Hematopoietic multipotent progenitor cell treated with erythropoietin and hydrocortisone succinate and interleukin-3 and kit ligand, for 17 days (in vitro differentiated cells): ENCODE results near the gene PPP2R5A.
"Not testable (repeated sequence)": the region's sequence is repeated elsewhere in the genome, so short reads cannot be mapped to it uniquely, and the experiment has no call there.

Source experiments
- DNase-seq: peaks from one replicate; pipeline ENCODE4 v3.0.0-alpha.2; 2015; ENCODE audit warnings: low spot score

The PPP2R5A gene

DNA sequence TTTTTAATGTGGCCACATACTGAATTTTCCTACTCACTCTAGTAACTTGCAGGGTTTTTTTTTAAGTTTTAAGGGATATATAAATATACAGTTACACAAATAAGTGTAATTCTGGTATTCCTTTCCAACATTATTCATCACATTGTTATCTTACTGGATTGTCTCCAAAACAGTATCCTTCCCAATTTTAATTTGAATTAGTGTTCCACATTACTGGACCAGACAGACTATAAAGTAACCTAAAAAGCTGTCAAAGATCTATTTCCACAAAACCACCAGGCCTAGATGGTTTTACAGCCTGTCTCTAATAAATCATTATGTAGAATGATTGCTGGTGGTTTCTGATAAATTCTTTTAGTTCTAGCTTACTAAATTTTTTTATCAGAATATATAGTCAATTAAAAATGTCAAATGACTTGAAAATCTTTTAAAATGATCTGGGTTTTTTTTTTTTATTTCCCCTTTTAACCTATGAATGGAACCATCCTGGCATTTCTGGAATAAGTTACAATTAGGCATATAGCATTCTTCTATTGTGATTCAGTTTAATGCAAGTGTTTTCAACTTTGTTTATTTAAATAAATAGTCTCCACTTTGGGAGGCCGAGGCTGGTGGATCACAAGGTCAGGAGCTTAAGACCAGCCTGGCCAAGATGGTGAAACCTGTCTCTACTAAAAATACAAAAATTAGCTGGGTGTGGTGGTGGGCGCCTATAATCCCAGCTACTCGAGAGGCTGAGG is 70.2 kb downstream of the PPP2R5A start:
- no peak for DNase-seq

DNA sequence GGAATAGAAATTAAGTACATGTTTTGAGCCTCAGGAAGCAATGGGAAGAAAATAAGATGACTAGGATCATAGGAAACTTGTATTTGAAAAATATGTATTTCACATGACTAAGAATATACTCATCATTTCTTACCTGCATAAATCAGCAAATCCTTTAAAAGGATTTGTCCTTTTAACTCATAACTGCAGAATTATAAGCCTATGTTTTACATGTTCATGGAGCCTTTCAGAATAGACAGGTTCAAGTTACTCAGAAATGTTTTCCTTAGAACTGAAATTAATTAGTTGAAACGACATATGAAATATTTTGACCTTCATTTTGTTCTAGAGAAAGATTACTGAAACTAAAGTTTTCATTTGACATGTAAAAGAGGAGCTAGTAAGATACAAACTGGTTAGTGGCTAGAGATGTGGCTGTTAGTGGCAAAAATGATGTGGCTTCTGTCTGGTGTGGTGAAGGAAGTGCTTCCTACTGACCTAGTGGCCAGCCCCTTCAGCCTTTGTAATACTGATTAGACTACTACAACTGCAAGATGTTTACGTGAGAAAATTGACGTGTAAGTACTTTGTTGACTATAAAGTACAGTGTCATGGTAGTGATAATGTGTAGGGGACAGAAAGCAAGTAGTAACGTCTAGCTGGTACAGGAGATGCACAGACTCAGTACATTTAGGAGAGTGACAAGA is 74.7 kb downstream of the PPP2R5A start:
- DNase-seq = no peak

DNA sequence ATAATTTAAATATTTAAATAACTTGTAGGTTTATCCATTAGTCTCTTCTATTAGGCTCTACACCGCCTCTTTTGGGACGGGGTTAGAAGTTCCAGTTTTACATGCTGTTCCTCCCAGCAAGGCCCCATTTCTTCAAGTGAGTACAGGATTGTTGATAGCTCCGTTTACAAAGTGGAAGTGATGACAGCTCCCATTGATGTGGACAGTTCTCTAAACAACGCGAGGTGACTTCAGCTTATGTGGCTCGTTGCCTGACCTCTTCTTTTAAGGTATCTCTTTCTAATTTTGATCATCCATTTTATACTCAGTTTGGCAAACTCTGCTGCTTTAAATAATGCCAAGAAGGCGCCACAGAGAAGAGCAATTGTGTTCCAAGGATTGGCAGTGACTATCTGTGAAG is 79.8 kb downstream of the PPP2R5A start:
- no peak for DNase-seq

DNA sequence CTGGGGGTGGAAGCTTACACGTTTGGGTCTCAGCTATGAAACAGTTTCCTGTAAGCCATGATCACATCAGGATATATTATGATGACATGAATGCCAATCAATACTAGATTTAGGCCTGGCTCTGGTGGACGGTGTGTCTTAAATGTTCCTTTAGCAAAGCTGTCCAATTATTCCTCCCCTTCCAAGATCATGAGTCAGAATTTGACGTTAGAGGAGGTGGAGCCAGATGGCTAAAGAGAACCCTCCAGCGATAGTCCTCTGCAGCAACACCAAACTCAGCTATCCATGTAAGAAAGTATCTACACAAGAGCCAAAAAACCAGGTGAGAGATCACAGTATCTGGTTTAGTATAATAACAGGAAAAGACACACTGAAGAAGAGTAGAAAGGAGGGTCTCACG is 81.7 kb downstream of the PPP2R5A start:
- DNase-seq = no peak

DNA sequence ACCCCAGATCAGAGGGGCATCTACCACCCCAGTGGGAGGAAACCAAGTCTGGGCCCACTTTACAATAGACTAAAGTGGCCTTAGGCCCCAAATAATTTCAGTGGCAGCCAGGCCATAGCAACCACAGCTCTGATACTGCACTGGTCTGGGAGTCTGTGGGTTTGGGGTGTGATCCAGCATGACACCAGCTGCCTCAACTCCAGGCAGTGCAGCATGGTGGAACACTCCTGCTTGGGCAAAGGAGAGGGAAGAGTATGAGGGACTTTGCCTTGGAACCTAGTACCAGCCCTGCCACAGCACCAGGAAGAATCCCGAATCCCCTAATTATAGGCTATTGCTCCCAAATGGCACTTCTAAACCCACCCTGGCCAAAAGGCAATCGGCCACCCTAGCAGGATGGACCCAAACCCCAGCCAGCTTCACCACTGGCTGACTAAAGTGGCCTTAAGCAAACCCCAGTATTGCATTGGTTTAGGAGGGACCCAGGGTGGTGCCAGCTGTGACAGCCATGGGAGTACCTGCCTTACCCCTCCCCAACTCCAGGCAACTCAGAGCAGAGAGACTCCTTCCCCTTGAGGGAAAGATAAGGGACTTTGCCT is 82.4 kb downstream of the PPP2R5A start:
- DNase-seq = no peak

DNA sequence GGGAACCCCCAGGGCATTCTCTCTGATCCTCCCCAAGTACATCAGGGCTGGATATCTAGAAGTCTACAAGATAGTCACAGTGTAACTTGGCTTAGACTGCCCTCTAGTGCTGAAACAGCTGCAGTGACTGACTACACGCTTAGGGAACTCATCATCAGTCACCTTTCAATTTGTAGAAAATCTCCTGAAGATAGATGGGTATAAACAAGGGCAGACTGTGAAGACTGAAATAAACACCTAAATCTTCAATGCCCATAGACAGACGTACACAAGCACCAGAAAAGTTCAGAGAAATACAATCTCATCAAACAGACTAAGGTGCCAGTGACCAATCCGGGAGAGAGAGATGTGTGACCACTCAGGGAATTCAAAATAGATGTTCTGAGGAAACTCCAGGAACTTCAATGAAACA is 82.9 kb downstream of the PPP2R5A start:
- peak; percentile 84 for DNase-seq

DNA sequence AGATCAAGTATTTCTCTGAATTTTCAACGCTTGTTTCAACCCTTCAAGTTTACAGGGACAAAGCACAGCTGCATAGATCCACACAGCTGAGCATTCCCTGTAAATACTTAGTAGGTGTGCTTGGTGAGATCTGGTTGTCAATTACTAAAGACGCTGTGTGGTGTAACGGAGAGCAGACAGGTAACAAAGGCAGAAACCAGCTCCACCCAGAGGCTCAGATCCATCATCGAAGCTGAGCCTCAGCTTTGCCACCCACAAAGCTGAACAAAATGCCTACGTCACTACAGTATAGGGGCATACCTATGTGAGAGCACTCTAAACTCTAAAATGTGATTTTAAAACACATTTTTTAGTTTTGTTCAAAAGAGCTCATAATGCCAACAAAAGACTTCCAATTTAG is 90.8 kb downstream of the PPP2R5A start:
- no peak for DNase-seq

DNA sequence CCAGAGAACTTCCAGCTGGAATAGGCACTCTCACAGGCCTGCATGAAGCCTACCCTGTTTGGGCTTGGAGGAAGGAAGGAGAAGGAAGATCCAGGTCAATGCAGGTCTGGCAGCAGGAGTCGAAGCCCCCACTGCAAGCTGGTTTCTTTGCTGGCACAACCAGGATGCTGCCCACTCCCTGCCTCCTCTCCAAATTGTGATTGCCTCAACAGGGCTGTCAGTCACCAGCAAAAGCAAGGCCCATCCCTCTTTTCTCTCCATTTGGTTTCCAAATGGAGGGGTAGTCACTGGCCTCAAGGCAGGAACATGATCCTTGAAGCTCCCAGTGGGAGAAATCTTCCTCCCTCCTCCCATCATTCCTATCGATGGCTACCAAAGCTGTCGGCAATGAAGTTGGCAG is 92.4 kb downstream of the PPP2R5A start:
- no peak for DNase-seq

DNA sequence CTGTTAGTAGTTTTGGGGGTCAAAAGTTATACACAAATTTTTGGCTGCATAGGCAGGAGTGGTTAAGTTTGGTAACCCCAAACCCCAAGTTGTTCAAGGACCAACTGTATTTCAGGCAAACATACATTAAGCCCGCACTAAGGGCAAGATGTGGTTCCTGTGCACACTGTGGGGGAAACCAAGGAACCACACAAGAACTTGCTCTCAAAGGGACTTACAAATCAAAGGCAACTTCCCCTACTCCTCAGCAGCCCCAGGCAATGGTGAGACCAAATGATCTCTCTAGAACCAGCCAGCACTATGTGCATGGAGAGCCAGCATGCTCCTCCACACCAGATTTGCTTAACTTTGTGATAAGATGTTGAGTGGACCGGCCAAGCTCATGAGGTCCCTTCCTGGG is 94.2 kb downstream of the PPP2R5A start:
- DNase-seq = no peak

DNA sequence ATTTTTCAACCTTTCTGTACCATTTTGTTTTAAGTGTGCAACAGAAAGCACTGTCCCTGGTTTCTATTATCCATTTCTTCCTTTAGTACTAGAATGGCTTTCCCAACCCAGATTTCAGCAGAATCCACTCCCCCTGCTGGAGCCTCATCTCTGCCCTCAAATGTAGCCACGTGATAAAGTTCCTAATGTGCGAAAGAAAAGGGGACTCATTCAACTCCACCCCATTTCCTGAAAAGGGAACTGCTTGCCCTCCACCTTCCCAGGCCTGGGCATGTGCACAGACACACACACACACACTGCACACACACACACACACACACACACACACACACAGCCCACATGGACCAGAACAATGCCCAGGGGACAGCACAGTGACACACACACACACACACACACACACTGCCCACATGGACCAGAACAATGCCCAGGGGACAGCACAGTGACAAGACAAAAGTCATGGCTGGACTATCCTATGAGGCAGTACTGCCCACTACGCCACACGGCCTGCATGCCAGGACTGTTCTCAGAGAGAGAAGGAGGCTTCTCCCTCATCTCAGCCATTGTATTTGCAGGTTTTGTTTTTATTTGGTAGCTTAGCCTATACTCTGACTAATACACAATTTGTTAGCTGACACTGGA is 96.3 kb downstream of the PPP2R5A start:
- DNase-seq = no peak

DNA sequence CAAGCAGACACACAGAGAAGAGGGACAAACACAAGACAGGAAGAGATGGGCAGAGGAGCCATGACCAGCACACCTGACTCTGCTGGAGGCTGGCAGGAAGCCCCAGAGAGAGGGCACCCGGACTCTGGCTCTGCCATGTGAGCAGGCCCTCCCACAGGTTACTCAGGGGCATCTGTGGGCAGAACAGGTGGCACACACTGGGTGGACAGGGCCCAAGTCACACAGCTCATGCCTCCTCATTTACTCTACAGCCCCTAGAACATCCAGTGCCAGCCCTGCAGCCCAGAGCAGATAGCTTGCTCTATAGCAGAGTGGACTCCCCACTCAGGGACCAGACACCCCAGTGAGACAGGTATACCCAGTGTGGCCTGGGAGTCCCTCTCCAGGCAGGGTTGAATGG is 100.8 kb downstream of the PPP2R5A start:
- no peak for DNase-seq

DNA sequence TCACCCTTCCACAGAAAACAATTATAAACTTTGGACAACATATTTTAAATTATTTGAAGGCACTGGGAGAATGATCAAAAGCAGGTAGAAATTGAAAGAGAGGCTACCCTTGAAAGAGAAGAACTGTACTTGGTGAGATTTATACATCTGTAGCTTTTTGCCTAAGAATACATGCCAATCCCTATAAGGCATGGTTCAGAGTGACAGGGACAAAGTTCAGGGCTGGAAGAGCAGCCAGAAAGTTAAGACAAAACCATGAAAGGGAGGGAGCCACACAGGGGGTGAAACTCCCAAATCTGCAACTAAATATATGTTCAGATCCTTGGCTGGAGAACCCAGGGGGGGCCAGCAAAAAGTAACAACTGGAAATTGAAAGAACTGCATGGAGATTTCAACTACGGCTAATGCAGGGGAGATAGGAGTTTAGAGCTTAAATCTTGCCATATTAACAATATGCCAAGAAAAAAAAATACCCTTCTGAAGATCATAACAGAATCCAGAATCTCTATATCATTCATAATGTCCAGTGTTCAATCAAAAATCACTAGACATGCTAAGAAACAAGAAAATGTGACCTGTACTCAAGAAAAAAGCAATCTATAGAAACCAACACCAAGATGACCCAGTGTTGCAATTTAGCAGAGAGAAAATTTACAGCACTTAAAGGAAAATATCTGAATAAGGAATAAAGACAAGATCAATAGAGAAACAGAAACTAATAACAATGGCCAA is 103.9 kb downstream of the PPP2R5A start:
- no peak for DNase-seq

DNA sequence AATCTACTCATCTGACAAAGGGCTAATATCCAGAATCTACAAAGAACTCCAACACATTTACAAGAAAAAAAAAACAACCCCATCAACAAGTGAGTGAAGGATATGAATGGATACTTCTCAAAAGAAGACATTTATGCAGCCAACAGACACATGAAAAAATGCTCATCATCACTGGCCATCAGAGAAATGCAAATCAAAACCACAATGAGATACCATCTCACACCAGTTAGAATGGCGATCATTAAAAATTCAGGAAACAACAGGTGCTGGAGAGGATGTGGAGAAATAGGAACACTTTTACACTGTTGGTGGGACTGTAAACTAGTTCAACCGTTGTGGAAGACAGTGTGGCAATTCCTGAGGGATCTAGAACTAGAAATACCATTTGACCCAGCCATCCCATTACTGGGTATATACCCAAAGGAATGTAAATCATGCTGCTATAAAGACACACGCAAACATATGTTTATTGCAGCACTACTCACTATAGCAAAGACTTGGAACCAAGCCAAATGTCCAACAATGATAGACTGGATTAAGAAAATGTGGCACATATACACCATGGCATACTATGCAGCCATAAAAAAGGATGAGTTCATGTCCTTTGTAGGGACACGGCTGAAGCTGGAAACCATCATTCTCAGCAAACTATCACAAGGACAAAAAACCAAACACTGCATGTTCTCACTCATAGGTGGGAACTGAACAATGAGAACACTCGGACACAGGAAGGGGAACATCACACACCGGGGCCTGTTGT is 110.6 kb downstream of the PPP2R5A start:
- DNase-seq = not testable (repeated sequence)

DNA sequence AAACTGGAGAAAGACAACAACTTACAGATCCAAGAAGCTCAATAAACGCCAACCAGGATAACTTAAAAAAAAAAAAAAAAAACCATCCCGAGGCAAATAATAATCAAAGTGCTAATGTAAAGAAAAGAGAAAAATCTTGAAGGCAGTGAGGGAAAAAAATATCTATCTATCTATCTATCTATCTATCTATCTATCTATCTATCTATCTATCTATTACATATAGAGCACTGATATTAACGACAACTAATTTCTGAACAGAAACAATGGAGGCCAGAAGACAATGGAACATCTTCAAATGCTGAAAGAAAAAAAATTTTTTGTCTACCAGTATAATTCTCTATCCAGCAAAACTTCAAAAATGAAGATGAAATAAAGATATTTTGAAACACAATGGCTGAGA is 111.4 kb downstream of the PPP2R5A start:
- no peak for DNase-seq

DNA sequence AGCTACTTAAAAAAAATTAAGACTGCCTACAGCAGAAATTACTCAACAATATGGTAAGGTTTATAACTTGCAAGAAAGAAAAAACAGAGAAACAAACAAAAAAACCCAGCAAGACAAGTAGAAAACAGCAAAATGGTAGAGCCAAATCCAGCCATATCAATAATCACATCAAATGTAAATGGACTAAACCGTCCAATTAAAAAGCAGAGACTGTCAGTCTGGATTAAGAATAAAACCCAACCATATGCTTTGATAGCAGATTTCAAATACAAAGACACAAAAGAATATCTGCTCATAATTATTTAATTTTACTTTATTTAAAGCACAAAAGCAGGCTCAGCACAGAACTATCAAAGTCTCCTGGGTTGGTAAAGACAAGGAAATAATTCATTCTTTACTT is 112.0 kb downstream of the PPP2R5A start:
- DNase-seq = no peak

DNA sequence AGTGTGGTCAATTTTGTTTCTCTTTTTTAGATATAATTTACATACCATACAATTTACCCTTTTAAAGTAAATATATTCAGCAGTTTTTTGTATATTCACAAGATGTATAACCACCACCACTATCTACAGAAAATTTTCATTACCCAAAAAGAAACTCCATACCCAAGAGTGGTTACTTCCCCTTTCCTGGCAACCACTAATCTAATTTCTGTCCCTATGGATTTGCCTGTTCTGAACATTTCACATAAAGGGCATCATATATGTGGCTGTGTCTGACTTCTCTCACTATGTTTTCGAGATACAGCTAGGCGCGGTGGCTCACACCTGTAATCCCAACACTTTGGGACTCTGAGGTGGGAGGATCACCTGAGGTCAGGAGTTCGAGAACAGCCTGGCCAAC is 115.8 kb downstream of the PPP2R5A start:
- DNase-seq = no peak

DNA sequence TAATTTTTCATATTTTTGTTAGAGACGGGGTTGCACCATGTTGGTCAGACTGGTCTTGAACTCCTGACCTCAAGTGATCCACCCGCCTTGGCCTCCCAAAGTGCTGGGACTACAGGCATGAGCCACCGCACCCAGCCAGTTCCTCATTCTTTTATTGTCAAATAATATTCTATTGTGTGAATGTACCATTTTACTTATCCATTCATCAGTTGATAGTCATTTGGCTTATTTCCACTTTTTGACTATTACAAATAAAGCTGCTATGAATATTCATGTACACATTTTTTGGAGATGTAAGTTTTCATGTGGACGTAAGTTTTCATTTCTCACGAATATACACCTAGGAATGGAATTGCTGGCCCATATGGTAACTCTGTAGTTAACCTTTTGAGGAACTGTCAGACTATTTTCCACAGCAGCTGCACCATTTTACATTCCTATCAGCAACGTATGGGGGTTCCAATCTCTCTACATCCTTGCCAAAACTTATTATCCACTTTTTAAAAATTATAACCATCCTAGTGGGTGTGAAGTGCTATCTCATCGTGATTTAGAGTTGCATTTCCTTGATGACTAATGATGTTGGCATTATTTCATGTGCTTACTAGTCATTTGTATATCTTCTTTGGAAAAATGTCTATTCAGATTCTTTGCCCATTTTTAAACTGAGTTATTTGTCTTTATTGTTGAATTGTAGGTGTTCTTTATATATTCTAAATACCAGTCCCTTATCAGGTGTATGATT is 116.8 kb downstream of the PPP2R5A start:
- DNase-seq = no peak

DNA sequence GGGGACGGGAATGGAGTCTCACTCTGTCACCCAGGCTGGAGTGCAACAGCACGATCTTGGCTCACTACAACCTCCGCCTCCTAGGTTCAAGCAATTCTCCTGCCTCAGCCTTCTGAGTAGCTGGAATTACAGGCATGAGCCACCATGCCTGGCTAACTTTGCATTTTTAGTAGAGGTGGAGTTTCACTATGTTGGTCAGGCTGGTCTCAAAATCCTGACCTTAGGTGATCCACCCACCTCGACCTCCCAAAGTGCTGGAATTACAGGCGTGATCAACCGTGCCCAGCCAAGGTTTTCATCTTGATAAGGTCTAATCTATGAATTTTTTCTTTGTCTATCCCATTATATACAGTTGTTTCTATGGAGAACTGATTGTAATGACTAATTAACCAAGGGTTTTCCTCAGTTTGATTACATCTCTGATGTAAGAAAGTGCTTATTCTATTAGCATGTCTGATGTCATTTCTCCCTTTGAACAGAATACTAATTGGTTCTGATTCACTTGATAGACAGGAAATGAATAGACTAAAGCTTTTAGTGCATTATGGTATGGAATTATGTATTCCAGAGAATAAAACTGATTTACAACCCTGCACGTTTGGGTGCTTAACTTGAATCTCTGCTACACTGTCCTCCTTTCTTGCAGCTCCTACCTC is 117.6 kb downstream of the PPP2R5A start:
- no peak for DNase-seq

DNA sequence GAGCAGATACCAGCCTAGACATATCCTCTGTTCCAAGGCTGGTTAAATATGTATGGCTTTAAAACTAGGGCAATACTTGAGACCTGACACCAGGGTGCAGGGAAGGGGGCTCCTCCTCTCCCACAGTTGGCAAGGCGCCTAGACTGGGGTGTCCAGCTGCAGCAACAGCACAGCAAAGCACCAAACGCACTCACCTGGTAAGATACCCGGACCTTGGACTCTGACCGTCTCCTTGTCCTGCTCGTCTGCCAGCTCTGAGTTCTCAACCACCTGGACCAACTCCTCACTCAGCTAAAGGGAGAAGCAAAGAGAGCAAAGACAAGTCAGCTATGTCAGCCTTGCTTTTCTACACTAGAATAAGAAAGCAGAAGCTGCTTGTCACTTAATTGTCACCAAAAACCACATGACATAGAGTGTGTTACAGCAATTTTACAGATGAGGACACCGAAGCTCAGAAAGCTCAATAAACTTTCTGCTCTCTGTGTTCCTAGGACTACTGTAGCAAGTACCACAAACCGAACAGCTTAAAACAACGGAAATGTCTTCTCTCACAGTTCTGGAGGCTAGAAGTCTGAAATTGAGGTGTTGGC is 125.1 kb downstream of the PPP2R5A start:
- DNase-seq = no peak
